HEK293 (cell line): ENCODE measurements around the gene CDK12.

Experiments
- CTCF ChIA-PET: fragments of 350-600 bp; formaldehyde crosslinking; extraction: SDS; loops from one replicate; lab custom pipeline; 2021; ENCODE audit warnings: antibody characterized with exemption; lab: Yijun Ruan, JAX
- POLR2A ChIA-PET: fragments of 300-600 bp; formaldehyde crosslinking; extraction: SDS; loops from one replicate; lab custom pipeline; 2020; ENCODE audit warnings: antibody characterized with exemption, inconsistent platforms; lab: Yijun Ruan, JAX
- H3K27ac ChIP-seq: fragments of 200-500 bp; sonication (Bioruptor generic); 2 replicates; pipeline ENCODE4 v1.5.1; 2014; ENCODE audit warnings: low read depth, low read length, control low read depth, inconsistent platforms; ENCODE audit errors: extremely low read depth
- H3K36me3 ChIP-seq, 2 experiments: fragments of 200-500 bp in 1 of 2; sonication (Bioruptor generic) in 1 of 2; 1 replicate in 1 of 2; 2 replicates in 1 of 2; pipeline ENCODE4 v1.5.1; 2014 to 2017; ENCODE audit warnings: inconsistent platforms in 2 of 2, low read length in 2 of 2; ENCODE audit not compliant: control insufficient read depth in 2 of 2, insufficient read depth in 1 of 2
- H3K4me1 ChIP-seq: fragments of 200-500 bp; sonication (Bioruptor generic); 2 replicates; pipeline ENCODE4 v1.5.1; 2014; ENCODE audit warnings: mild to moderate bottlenecking, low read length, inconsistent platforms; ENCODE audit not compliant: control insufficient read depth, insufficient read depth
- H3K4me3 ChIP-seq: 2 replicates; pipeline ENCODE4 v1.5.1; 2011; ENCODE audit warnings: low read depth, mild to moderate bottlenecking, control low read depth, low read length, moderate library complexity
- H3K9me3 ChIP-seq: fragments of 200-500 bp; sonication (Bioruptor generic); 2 replicates; pipeline ENCODE4 v1.5.1; 2014; ENCODE audit warnings: low read depth, low read length, inconsistent platforms; ENCODE audit not compliant: control insufficient read depth, insufficient read depth
- BCL11B ChIP-seq: fragments of 450-650 bp; formaldehyde crosslinking; IDR thresholded peaks from 2 replicates; pipeline ENCODE4 v1.5.1; 2016; ENCODE audit warnings: low read depth, missing biosample characterization, missing genetic modification characterization
- HIC1 ChIP-seq: fragments of 450-650 bp; formaldehyde crosslinking; IDR thresholded peaks from 2 replicates; pipeline ENCODE4 v1.5.1; 2016; ENCODE audit warnings: missing biosample characterization, missing genetic modification characterization
- HOXD13 ChIP-seq: sonication (generic); formaldehyde crosslinking; IDR thresholded peaks from 2 replicates; pipeline ENCODE4 v1.8.0; 2022; ENCODE audit warnings: missing genetic modification reagents, borderline replicate concordance
- KLF7 ChIP-seq: fragments of 450-650 bp; formaldehyde crosslinking; IDR thresholded peaks from 2 replicates; pipeline ENCODE4 v1.5.1; 2016; ENCODE audit warnings: missing biosample characterization, missing genetic modification characterization, borderline replicate concordance
- PRDM1 ChIP-seq: fragments of 450-650 bp; formaldehyde crosslinking; IDR thresholded peaks from 2 replicates; pipeline ENCODE4; 2016; ENCODE audit warnings: missing biosample characterization, missing genetic modification characterization
- SETDB1 ChIP-seq: IDR thresholded peaks from one replicate; pipeline ENCODE4 v1.6.1; 2017; ENCODE audit warnings: mild to moderate bottlenecking, low read length, moderate library complexity, mixed read lengths; ENCODE audit not compliant: insufficient read length
- SP3 ChIP-seq: fragments of 450-650 bp; formaldehyde crosslinking; IDR thresholded peaks from 2 replicates; pipeline ENCODE4 v1.5.1; 2016; ENCODE audit warnings: missing biosample characterization, missing genetic modification characterization
- WT1 ChIP-seq: fragments of 450-650 bp; formaldehyde crosslinking; IDR thresholded peaks from 2 replicates; pipeline ENCODE4 v1.5.1; 2016; ENCODE audit warnings: missing biosample characterization, missing genetic modification characterization
- ZFHX2 ChIP-seq: fragments of 450-650 bp; formaldehyde crosslinking; conservative IDR thresholded peaks from 2 replicates; pipeline ENCODE4 v1.5.1; 2016; ENCODE audit warnings: missing biosample characterization, missing genetic modification characterization
- ZNF2 ChIP-seq: fragments of 450-650 bp; formaldehyde crosslinking; IDR thresholded peaks from 2 replicates; pipeline ENCODE4 v1.5.1; 2016; ENCODE audit warnings: missing biosample characterization, missing genetic modification characterization
- ZNF37A ChIP-seq: fragments of 450-650 bp; IDR thresholded peaks from 2 replicates; pipeline ENCODE4 v1.5.1; 2018; ENCODE audit warnings: missing biosample characterization, missing genetic modification characterization
- ZNF416 ChIP-seq: fragments of 450-650 bp; formaldehyde crosslinking; IDR thresholded peaks from 2 replicates; pipeline ENCODE4 v1.5.1; 2016; ENCODE audit warnings: missing biosample characterization, missing genetic modification characterization
- ZNF423 ChIP-seq: fragments of 450-650 bp; formaldehyde crosslinking; IDR thresholded peaks from 2 replicates; pipeline ENCODE4 v1.5.1; 2016; ENCODE audit warnings: missing biosample characterization, missing genetic modification characterization
- ZNF549 ChIP-seq: fragments of 450-650 bp; IDR thresholded peaks from 2 replicates; pipeline ENCODE4 v1.5.1; 2018; ENCODE audit warnings: missing biosample characterization, missing genetic modification characterization, mild to moderate bottlenecking, inconsistent platforms, moderate library complexity
- ZNF623 ChIP-seq: fragments of 450-650 bp; formaldehyde crosslinking; IDR thresholded peaks from 2 replicates; pipeline ENCODE4 v1.5.1; 2016; ENCODE audit warnings: missing biosample characterization, missing genetic modification characterization
- ZNF629 ChIP-seq: fragments of 450-650 bp; formaldehyde crosslinking; IDR thresholded peaks from 2 replicates; pipeline ENCODE4 v1.5.1; 2017; ENCODE audit warnings: missing biosample characterization, missing genetic modification characterization
- ZNF658 ChIP-seq: fragments of 450-650 bp; formaldehyde crosslinking; IDR thresholded peaks from 2 replicates; pipeline ENCODE4; 2016; ENCODE audit warnings: missing biosample characterization, missing genetic modification characterization
- TF ChIP-seq, protein P1 (sequence below): fragments of 450-650 bp; formaldehyde crosslinking; IDR thresholded peaks from 2 replicates; pipeline ENCODE4 v1.5.1; 2016; ENCODE audit warnings: missing biosample characterization, missing genetic modification characterization, low read depth
- TF ChIP-seq, protein P2 (sequence below): fragments of 450-650 bp; formaldehyde crosslinking; IDR thresholded peaks from 2 replicates; pipeline ENCODE4 v1.5.1; 2016; ENCODE audit warnings: missing biosample characterization, missing genetic modification characterization
- TF ChIP-seq, protein P3 (sequence below): fragments of 450-650 bp; formaldehyde crosslinking; IDR thresholded peaks from 2 replicates; pipeline ENCODE4 v1.5.1; 2016; ENCODE audit warnings: missing biosample characterization, missing genetic modification characterization, low read depth

Gene CDK12

GRCh38 chr17:39461113-39461925 lies at the start of gene CDK12 (continued):
- TF ChIP-seq, protein P1, sequence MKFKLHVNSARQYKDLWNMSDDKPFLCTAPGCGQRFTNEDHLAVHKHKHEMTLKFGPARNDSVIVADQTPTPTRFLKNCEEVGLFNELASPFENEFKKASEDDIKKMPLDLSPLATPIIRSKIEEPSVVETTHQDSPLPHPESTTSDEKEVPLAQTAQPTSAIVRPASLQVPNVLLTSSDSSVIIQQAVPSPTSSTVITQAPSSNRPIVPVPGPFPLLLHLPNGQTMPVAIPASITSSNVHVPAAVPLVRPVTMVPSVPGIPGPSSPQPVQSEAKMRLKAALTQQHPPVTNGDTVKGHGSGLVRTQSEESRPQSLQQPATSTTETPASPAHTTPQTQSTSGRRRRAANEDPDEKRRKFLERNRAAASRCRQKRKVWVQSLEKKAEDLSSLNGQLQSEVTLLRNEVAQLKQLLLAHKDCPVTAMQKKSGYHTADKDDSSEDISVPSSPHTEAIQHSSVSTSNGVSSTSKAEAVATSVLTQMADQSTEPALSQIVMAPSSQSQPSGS (tag by site-specific recombination): peak; percentile 8; the same call in 1 of the 2 replicates
- TF ChIP-seq HOXD13 (CRISPR knock-in tag): peak; percentile 64; the same call in 1 of the 2 replicates
- peak; percentile 31; the same call in 1 of the 2 replicates for TF ChIP-seq ZNF623
- TF ChIP-seq ZNF549 (tag by site-specific recombination): no peak
- TF ChIP-seq ZNF2 (tag by site-specific recombination): peak; percentile 87
- peak; percentile 77 for TF ChIP-seq ZNF629 (tag by site-specific recombination)
- peak; percentile 70 for TF ChIP-seq KLF7 (tag by site-specific recombination)
- TF ChIP-seq ZNF658: no peak
- TF ChIP-seq SP3 (tag by site-specific recombination): peak; percentile 85
- TF ChIP-seq, all 188 proteins: peak for 87

- no peak overlapping the region for H3K27ac ChIP-seq
- H3K4me1 ChIP-seq: no peaks in the 10 kb centered on the region
- TF ChIP-seq WT1 (tag by site-specific recombination): no peak
- TF ChIP-seq PRDM1 (tag by site-specific recombination): peak; percentile 67
- H3K9me3 ChIP-seq: no peaks in the 10 kb centered on the region
- peaks cover 86 to 96% of the 10 kb centered on the region in 2 experiments for H3K36me3 ChIP-seq
- ChIA-PET POLR2A (interaction anchor here (0.6 to 1.9 kb wide), 3 partner anchors 13 to 94 kb away, joined by 3 to 4 read pairs (median 4); partner anchors contain the start of gene FBXL20), CTCF (interaction anchor here (0.6 to 0.7 kb wide), 2 partner anchors 619 to 912 kb away, joined by 3 to 5 read pairs; no protein-coding TSS in a partner anchor)
- no peak overlapping the region for H3K4me3 ChIP-seq
Observed at GRCh38 chr17:39416141-39416540, 45.1 kb upstream of the CDK12 start.

- H3K27ac ChIP-seq: no peak overlapping the region
- no peak for TF ChIP-seq ZNF423
- TF ChIP-seq, protein P2, sequence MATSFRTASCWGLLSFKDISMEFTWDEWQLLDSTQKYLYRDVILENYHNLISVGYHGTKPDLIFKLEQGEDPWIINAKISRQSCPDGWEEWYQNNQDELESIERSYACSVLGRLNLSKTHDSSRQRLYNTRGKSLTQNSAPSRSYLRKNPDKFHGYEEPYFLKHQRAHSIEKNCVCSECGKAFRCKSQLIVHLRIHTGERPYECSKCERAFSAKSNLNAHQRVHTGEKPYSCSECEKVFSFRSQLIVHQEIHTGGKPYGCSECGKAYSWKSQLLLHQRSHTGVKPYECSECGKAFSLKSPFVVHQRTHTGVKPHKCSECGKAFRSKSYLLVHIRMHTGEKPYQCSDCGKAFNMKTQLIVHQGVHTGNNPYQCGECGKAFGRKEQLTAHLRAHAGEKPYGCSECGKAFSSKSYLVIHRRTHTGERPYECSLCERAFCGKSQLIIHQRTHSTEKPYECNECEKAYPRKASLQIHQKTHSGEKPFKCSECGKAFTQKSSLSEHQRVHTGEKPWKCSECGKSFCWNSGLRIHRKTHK (tag by site-specific recombination): no peak
- no peak for TF ChIP-seq BCL11B
- TF ChIP-seq SETDB1: no peak
- TF ChIP-seq ZFHX2 (tag by site-specific recombination): no peak
- TF ChIP-seq ZNF37A (tag by site-specific recombination): no peak
- TF ChIP-seq HIC1: no peak
- TF ChIP-seq, protein P3, sequence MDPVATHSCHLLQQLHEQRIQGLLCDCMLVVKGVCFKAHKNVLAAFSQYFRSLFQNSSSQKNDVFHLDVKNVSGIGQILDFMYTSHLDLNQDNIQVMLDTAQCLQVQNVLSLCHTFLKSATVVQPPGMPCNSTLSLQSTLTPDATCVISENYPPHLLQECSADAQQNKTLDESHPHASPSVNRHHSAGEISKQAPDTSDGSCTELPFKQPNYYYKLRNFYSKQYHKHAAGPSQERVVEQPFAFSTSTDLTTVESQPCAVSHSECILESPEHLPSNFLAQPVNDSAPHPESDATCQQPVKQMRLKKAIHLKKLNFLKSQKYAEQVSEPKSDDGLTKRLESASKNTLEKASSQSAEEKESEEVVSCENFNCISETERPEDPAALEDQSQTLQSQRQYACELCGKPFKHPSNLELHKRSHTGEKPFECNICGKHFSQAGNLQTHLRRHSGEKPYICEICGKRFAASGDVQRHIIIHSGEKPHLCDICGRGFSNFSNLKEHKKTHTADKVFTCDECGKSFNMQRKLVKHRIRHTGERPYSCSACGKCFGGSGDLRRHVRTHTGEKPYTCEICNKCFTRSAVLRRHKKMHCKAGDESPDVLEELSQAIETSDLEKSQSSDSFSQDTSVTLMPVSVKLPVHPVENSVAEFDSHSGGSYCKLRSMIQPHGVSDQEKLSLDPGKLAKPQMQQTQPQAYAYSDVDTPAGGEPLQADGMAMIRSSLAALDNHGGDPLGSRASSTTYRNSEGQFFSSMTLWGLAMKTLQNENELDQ (tag by site-specific recombination): no peak
- TF ChIP-seq ZNF416 (tag by site-specific recombination): no peak
- no peak for TF ChIP-seq ZNF629 (tag by site-specific recombination)
- H3K36me3 ChIP-seq: peaks cover 93 to 99% of the 10 kb centered on the region in 2 experiments
- H3K9me3 ChIP-seq: no peaks in the 10 kb centered on the region
- ChIA-PET CTCF (interaction anchor here (0.7 kb wide), 1 partner anchor 198 kb away, joined by 3 read pairs; no protein-coding TSS in a partner anchor), POLR2A (no interaction called here)
- H3K4me1 ChIP-seq: no peaks in the 10 kb centered on the region
- H3K4me3 ChIP-seq: no peak overlapping the region
Observed at GRCh38 chr17:39429600-39429999, 31.7 kb upstream of the CDK12 start.
